NCI-H187 treated with DMSO at 0.1 percent for 48 hours (cell line): Measurements from ENCODE around the gene LRRTM3.

Experiments
- DNase-seq: peaks from one replicate; lab custom pipeline; 2025; lab: John Stamatoyannopoulos, UW

The LRRTM3 gene

GRCh38 chr10:67022099-67022498 is 96.3 kb downstream of the LRRTM3 start:
- DNase-seq = no peak

- no peak for DNase-seq
Observed at GRCh38 chr10:67033878-67034277, 108.0 kb downstream of the LRRTM3 start.

GRCh38 chr10:67036808-67037207 is 111.0 kb downstream of the LRRTM3 start:
- DNase-seq = no peak

GRCh38 chr10:67043041-67043440 is 117.2 kb downstream of the LRRTM3 start:
- DNase-seq = no peak

- no peak for DNase-seq
Observed at GRCh38 chr10:67045404-67045803, 119.6 kb downstream of the LRRTM3 start.

GRCh38 chr10:67046507-67046906 is 120.7 kb downstream of the LRRTM3 start:
- no peak for DNase-seq

GRCh38 chr10:67049988-67050387 is 124.2 kb downstream of the LRRTM3 start:
- DNase-seq = no peak

GRCh38 chr10:67050415-67050814 is 124.6 kb downstream of the LRRTM3 start:
- DNase-seq = no peak

- DNase-seq = no peak
Observed at GRCh38 chr10:67072654-67073053, 146.8 kb downstream of the LRRTM3 start.

- DNase-seq = no peak
Observed at GRCh38 chr10:67075491-67075971, 149.7 kb downstream of the LRRTM3 start.

- DNase-seq = no peak
Observed at GRCh38 chr10:67076144-67076543, 150.3 kb downstream of the LRRTM3 start.

- no peak for DNase-seq
Observed at GRCh38 chr10:67077376-67077775, 151.5 kb downstream of the LRRTM3 start.

- no peak for DNase-seq
Observed at GRCh38 chr10:67079126-67079525, 153.3 kb downstream of the LRRTM3 start.

- DNase-seq = no peak
Observed at GRCh38 chr10:67086327-67087134, 160.7 kb downstream of the LRRTM3 start.

- DNase-seq = no peak
Observed at GRCh38 chr10:67087135-67087425, 161.2 kb downstream of the LRRTM3 start.

- no peak for DNase-seq
Observed at GRCh38 chr10:67088036-67088435, 162.2 kb downstream of the LRRTM3 start.

GRCh38 chr10:67095531-67095930 is 169.7 kb downstream of the LRRTM3 start:
- DNase-seq = no peak

GRCh38 chr10:67098461-67098860 is 172.6 kb downstream of the LRRTM3 start:
- no peak for DNase-seq

GRCh38 chr10:67100951-67101350 is 175.1 kb downstream of the LRRTM3 start:
- DNase-seq = no peak

- no peak for DNase-seq
Observed at GRCh38 chr10:67107670-67108069, 181.8 kb downstream of the LRRTM3 start.

GRCh38 chr10:67110286-67110685 is 184.4 kb downstream of the LRRTM3 start:
- no peak for DNase-seq

- DNase-seq = no peak
Observed at GRCh38 chr10:67112765-67113164, 186.9 kb downstream of the LRRTM3 start.

GRCh38 chr10:67114945-67115344 is 189.1 kb downstream of the LRRTM3 start:
- no peak for DNase-seq

- no peak for DNase-seq
Observed at GRCh38 chr10:67115972-67116371, 190.1 kb downstream of the LRRTM3 start.
